COR-L47 (cell line): ENCODE measurements around the gene EIF2B5.

Experiments used
- DNase-seq: peaks from one replicate; lab custom pipeline; 2025; lab: John Stamatoyannopoulos, UW

Gene EIF2B5

GRCh38 chr3:184174284-184174645 is 39.1 kb downstream of the EIF2B5 start:
- no peak for DNase-seq

- DNase-seq: peak; percentile 100
Measured at GRCh38 chr3:184174646-184175492, 39.7 kb downstream of the EIF2B5 start, which contains the start of gene AP2M1. Gene AP2M1, plus strand, starts transcription at chr3:184174855. Its CDS starts 2,139 bp downstream, at chr3:184176994.

- no peak for DNase-seq
Measured at GRCh38 chr3:184175506-184175905, 40.3 kb downstream of the EIF2B5 start.

GRCh38 chr3:184175981-184176376 is 40.8 kb downstream of the EIF2B5 start:
- DNase-seq: no peak

- peak; percentile 16 for DNase-seq
Measured at GRCh38 chr3:184176377-184177330, 41.5 kb downstream of the EIF2B5 start.

GRCh38 chr3:184177331-184177731 is 42.2 kb downstream of the EIF2B5 start:
- no peak for DNase-seq

- DNase-seq: no peak
Measured at GRCh38 chr3:184177767-184178306, 42.7 kb downstream of the EIF2B5 start.

- DNase-seq: no peak
Measured at GRCh38 chr3:184178521-184179138, 43.5 kb downstream of the EIF2B5 start.

- no peak for DNase-seq
Measured at GRCh38 chr3:184180165-184180564, 45.0 kb downstream of the EIF2B5 start.

- no peak for DNase-seq
Measured at GRCh38 chr3:184181596-184181995, 46.4 kb downstream of the EIF2B5 start.

GRCh38 chr3:184183679-184184078 is 48.5 kb downstream of the EIF2B5 start:
- no peak for DNase-seq

- no peak for DNase-seq
Measured at GRCh38 chr3:184184546-184185230, 49.5 kb downstream of the EIF2B5 start.

- peak; percentile 100 for DNase-seq
Measured at GRCh38 chr3:184185461-184186183, 50.5 kb downstream of the EIF2B5 start.

- no peak for DNase-seq
Measured at GRCh38 chr3:184186184-184186901, 51.2 kb downstream of the EIF2B5 start, which contains the start of gene ABCF3. Gene ABCF3, plus strand, starts transcription at chr3:184186199. Its CDS starts 9 bp downstream, at chr3:184186208.

- DNase-seq: no peak
Measured at GRCh38 chr3:184186902-184187207, 51.7 kb downstream of the EIF2B5 start.

GRCh38 chr3:184188080-184188479 is 52.9 kb downstream of the EIF2B5 start:
- DNase-seq: no peak

GRCh38 chr3:184189421-184189820 is 54.3 kb downstream of the EIF2B5 start:
- DNase-seq: no peak

- DNase-seq: no peak
Measured at GRCh38 chr3:184192889-184193288, 57.7 kb downstream of the EIF2B5 start.

GRCh38 chr3:184193991-184194539 is 58.9 kb downstream of the EIF2B5 start:
- no peak for DNase-seq
